Measurements from ENCODE around the gene PRXL2A. TPM values are rescaled to one million over a fixed set of nuclear protein-coding genes. Genes with fewer than 3 reads are reported as not detected.
A peak's percentile ranks its signal among the peaks of the same experiment; 100 is the strongest.

The PRXL2A gene
- total RNA-seq, 1 experiment from 2014 or later = 47.1 TPM

GRCh38 chr10:80465839-80466590 is 57.7 kb downstream of the PRXL2A start:
- Histone ChIP-seq H4K5ac (ENCODE audit: insufficient read length, low read depth, low read length) (no peak overlapping the region), H3K9me3 (ENCODE audit: control insufficient read depth, low read depth, low read length) (no peaks in the 10 kb centered on the region), H3K4me2 (ENCODE audit: insufficient read depth, insufficient read length, low read length) (no peak overlapping the region), H2AFZ (ENCODE audit: low read length) (no peak overlapping the region), H2BK5ac (ENCODE audit: insufficient read length, low read length) (no peak overlapping the region), H3K4me1 (ENCODE audit: insufficient read depth, low read length) (peaks cover 32% of the 10 kb centered on the region), H3K9ac (ENCODE audit: extremely low read depth, insufficient read length, low read length) (no peak overlapping the region), H2AK5ac (ENCODE audit: insufficient read length, low read length) (no peak overlapping the region), H4K20me1 (ENCODE audit: control insufficient read depth, insufficient read depth, insufficient read length) (peaks cover under 1% of the 10 kb centered on the region), H3K79me1 (ENCODE audit: insufficient read depth, low read depth, low read length, poor library complexity, severe bottlenecking) (no peaks in the 10 kb centered on the region), H4K91ac (ENCODE audit: insufficient read length, low read depth, low read length) (no peak overlapping the region), H3K27me3 (ENCODE audit: insufficient read depth, low read length) (no peaks in the 10 kb centered on the region; the same call in 1 of the 2 replicates), H3K23me2 (ENCODE audit: insufficient read length, low read depth, low read length, poor library complexity, severe bottlenecking) (peaks cover 5% of the 10 kb centered on the region), H2BK20ac (ENCODE audit: low read depth, low read length, poor library complexity, severe bottlenecking) (no peak overlapping the region), H3K79me2 (ENCODE audit: insufficient read depth, low read length) (peaks cover 16% of the 10 kb centered on the region; the same call in 1 of the 2 replicates), H3K4ac (ENCODE audit: low read depth, low read length) (no peak overlapping the region), H3T11ph (ENCODE audit: low read length) (no peak overlapping the region), H3K14ac (ENCODE audit: insufficient read depth, low read length) (no peak overlapping the region), H2BK15ac (ENCODE audit: low read depth, low read length) (no peak overlapping the region), H3K27ac (ENCODE audit: insufficient read length, low read depth, low read length) (no peak overlapping the region), H3K18ac (ENCODE audit: insufficient read length, low read depth, low read length) (no peak overlapping the region), H3K23ac (ENCODE audit: insufficient read length, low read depth, low read length) (no peak overlapping the region), H2BK120ac (ENCODE audit: low read depth, low read length, poor library complexity, severe bottlenecking) (no peak overlapping the region), H3K56ac (ENCODE audit: insufficient read length, low read depth, low read length) (no peak overlapping the region), H4K8ac (replicated peaks; ENCODE audit: insufficient read length, low read depth, low read length) (no peak overlapping the region), H2BK12ac (ENCODE audit: insufficient read length, low read depth, low read length) (no peak overlapping the region)
- no peak for DNase-seq
- H3K4me1 Mint-ChIP-seq = peaks cover 72 to 82% of the 10 kb centered on the region in 2 experiments
- WGBS (ENCODE audit: extremely low coverage, insufficient read length, low lambda C conversion rate) = no CpG with 5 or more reads among the region's 10 CpGs
- no peak for TF ChIP-seq CTCF (conservative IDR thresholded peaks at IDR 0.05)
- H3K9me3 Mint-ChIP-seq = no peaks in the 10 kb centered on the region
- H3K36me3 Mint-ChIP-seq (ENCODE audit: insufficient read depth in 1 of 3, low read depth in 3 of 3) = peaks cover 3 to 13% (median 11%) of the 10 kb centered on the region in 3 experiments; a peak in 5 of 7 replicates
- peak overlapping the region in 2 of 3 experiments; percentile 41 to 52; a peak in 4 of 7 replicates for H3K27ac Mint-ChIP-seq
- H3K27me3 Mint-ChIP-seq (ENCODE audit: low read depth) = peaks cover 49% of the 10 kb centered on the region
- peak overlapping the region; percentile 20 to 64; a peak in 4 of 5 replicates for H3K4me3 Mint-ChIP-seq
